NCI-H226 (cell line): ENCODE measurements around the gene VRTN.
"Not testable (repeated sequence)": the region's sequence is repeated elsewhere in the genome, so short reads cannot be mapped to it uniquely, and the experiment has no call there.

Source experiments
- DNase-seq: peaks from one replicate; pipeline ENCODE4 v3.0.0-alpha.2; 2015

Gene VRTN

DNA sequence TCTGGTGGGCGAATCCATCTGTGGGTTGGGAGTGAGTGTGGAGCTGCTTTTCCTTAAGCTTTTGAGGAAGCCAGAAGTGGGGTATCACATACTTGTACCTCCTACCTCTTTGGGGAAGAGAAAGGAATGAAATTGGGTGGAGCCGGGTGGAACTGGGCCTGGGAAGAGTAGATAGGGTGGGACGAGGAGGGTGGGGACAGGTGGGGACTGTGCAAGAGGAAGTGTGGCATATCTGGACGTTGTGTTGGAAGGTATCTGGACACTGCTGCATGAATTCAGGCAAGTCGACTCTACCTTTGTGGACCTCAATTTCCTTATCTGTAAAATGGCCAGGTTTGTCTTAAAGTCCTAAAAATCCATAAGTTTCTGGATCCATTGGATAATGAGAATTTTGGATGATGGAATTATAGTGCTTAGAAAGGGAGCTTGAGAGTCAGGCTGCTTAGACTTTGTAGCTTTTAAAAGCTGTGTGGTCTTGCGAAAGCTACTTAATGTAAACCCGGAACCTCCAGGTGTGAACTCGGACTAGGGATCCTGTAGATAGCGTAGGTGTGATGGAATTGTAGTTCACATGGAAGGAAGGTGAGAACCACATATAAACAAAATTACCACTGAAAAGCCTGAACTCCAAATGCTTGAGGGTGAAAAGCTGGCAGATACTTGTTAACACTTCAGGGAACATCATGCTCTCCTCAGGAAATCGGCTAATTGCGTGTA, 2.1 kb downstream of the VRTN start:
- no peak for DNase-seq

DNA sequence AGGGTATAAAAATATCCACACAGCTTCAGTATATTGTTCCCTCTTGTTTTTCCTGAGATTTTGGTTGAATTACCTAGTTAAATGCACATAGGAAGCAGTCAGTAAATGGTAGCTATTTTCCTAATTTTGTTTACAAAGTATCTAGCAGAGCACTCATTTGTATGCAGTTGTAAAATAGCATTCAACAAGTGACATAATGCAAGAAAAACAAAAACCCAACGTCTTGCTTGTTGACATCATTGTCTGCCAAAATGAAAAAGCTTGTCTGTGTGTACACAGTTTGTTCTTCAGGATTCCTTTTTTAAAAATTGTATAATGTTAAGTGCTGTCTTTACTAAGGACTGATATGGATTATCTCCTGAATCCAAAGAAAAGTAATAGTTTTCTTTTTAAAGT, 2.7 kb downstream of the VRTN start:
- DNase-seq = no peak

DNA sequence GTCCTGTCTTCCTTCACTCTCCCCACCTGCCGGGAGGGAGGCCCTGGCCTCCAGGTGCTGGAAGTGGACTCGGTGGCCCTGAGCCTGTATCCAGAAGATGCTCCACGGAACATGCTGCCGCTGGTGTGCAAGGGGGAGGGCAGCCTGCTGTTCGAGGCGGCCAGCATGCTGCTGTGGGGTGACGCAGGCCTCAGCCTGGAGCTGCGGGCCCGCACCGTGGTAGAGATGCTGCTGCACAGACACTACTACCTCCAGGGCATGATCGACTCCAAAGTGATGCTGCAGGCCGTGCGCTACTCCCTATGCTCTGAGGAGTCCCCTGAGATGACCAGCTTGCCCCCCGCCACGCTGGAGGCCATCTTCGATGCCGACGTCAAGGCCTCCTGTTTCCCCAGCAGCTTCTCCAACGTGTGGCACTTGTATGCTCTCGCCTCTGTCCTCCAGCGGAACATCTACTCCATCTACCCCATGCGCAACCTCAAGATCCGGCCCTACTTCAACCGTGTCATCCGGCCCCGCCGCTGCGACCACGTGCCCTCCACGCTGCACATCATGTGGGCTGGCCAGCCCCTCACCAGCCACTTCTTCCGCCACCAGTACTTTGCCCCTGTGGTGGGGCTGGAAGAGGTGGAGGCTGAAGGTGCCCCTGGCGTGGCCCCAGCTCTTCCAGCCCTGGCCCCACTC, 8.8 kb downstream of the VRTN start:
- no peak for DNase-seq

GRCh38 chr14:74357585-74357984, 9.3 kb downstream of the VRTN start:
- no peak for DNase-seq

- no peak for DNase-seq
Observed at GRCh38 chr14:74358176-74358829, 10.0 kb downstream of the VRTN start.

GRCh38 chr14:74360163-74360562, 11.9 kb downstream of the VRTN start:
- no peak for DNase-seq

- peak; percentile 65 for DNase-seq
Observed at GRCh38 chr14:74362361-74362915, 14.2 kb downstream of the VRTN start.

GRCh38 chr14:74364271-74364880, 16.1 kb downstream of the VRTN start:
- DNase-seq = no peak

GRCh38 chr14:74368026-74368425, 19.8 kb downstream of the VRTN start:
- DNase-seq = no peak

GRCh38 chr14:74368441-74368840, 20.2 kb downstream of the VRTN start:
- no peak for DNase-seq

GRCh38 chr14:74377976-74378690, 29.9 kb downstream of the VRTN start:
- DNase-seq = no peak

DNA sequence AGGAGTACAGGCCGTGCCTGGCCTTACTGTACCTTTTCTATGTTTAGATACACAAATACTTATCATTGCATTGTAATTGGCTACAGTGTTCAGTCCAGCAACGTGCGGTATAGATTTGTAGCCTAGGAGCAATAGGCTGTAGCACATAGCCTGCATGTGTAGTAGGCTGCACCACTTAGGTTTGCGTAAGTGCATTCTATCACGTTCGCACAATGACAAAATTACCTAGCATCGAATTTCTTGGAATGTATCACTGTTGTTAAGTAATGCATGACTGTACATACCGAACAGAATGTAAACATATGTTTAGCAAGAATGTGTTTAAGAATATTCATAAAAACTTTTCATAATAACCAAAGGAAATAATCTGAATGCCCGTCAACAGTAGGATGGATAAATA, 31.9 kb downstream of the VRTN start:
- no peak for DNase-seq

DNA sequence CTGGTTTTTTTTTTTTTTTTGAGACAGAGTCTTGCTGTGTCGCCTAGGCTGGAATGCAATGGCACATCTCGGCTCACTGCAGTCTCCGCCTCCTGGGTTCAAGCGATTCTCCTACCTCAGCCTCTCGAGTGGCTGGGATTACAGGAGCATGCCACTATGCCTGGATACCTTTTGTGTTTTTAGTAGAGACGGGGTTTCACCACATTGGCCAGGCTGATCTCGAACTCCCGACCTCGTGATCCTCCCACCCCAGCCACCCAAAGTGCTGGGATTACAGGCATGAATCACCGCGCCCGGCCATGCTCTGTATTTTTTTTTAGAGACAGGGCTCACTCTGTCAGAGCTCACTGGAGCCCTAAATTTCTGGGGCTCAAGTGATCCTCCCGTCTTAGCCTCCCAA, 32.6 kb downstream of the VRTN start:
- DNase-seq = no peak

DNA sequence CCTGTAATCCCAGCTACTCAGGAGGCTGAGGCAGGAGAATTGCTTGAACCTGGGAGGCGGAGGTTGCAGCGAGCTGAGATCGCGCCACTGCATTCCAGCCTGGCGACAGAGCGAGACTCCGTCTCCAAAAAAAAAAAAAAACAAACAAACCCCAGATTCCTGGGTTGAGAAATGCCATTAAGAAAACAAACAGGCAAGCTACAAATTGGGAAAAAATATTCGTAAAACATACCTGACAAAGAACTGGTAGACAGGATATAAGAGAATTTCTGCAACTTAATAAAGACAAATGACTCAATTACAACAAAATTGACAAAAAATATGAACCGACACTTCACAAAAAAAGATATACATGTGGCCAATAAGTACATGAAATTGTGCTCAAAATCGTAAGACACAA, 33.3 kb downstream of the VRTN start:
- not testable (repeated sequence) for DNase-seq

DNA sequence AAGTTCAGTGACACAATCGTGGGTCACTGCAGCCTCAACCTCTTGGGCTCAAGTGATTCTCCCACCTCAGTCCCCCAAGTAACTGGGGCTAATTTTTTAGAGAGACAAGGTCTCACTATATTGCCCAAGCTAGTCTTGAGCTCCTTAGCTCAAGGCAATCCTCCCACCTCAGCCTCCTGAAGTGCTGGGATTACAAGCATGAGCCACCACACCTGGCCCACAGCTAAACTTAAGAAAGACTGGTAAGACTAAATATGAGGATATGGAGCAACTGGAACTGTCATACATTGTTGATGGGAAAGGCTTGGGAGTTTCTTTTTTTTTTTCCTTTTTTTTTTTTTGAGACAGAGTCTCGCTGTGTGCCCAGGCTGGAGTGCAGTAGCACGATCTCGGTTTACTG, 34.0 kb downstream of the VRTN start:
- no peak for DNase-seq

- no peak for DNase-seq
Observed at GRCh38 chr14:74389980-74390379, 41.7 kb downstream of the VRTN start.

GRCh38 chr14:74390505-74390904, 42.2 kb downstream of the VRTN start:
- not testable (repeated sequence) for DNase-seq

- DNase-seq = no peak
Observed at GRCh38 chr14:74391479-74391878, 43.2 kb downstream of the VRTN start.

GRCh38 chr14:74392616-74393570, 44.6 kb downstream of the VRTN start:
- DNase-seq = no peak

- DNase-seq = peak; percentile 11
Observed at GRCh38 chr14:74394549-74394948, 46.3 kb downstream of the VRTN start.

DNA sequence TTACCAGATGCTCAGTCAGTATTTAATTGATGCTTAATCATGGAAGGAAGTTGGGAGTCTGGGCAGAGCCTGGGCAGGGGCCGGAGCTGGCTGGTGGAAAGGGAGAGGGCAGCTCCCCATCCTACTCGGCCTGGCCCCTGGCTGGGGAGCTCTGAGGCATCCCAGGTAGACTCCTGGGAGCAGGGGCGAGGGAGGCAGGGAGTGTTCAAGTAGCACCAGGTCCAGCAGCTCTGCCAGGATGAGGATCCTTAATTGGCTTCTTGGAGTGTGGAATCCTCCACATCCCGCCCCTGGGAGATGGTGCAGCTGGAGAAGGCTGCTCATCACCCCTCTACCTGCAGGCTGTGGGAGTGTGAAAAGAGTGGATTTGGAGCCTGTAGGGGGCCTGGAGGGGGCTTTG, 46.8 kb downstream of the VRTN start:
- no peak for DNase-seq
